Adrenal gland (tissue), 5 donors: ENCODE measurements around the gene MEGF11.

Source experiments
- CTCF ChIP-seq, 6 experiments: fragments of 450-650 bp in 4 of 6; fragments of 200-600 bp in 2 of 6; sonication (generic) in 1 of 6; IDR thresholded peaks; 1 replicate in 5 of 6; 2 replicates in 1 of 6; pipeline versions ENCODE4 v1.5.1 to v1.8.0; 2016 to 2021; ENCODE audit warnings: antibody characterized with exemption in 6 of 6, mild to moderate bottlenecking in 2 of 6, moderate library complexity in 1 of 6
- POLR2A ChIP-seq, 2 donors: fragments of 450-650 bp; IDR thresholded peaks; one replicate each; pipeline ENCODE4 v1.6.1; 2017; ENCODE audit warnings: antibody characterized with exemption in 2 of 2, mild to moderate bottlenecking in 2 of 2, moderate library complexity in 1 of 2
- donor health status: DM: no; HTN: no; CAD: no.

GRCh38 chr15:65982627-65983322 lies 270.8 kb downstream of the MEGF11 start:
- TF ChIP-seq CTCF (IDR thresholded peaks at IDR 0.05) = no peak
- TF ChIP-seq POLR2A (IDR thresholded peaks at IDR 0.05) = no peak
